Hepatocyte (in vitro differentiated cells): ENCODE data around the gene PACSIN3.

Experiments used
- EZH2 ChIP-seq: fragments of 200-600 bp; sonication (generic); IDR thresholded peaks from 2 replicates; pipeline ENCODE4 v1.6.1; 2016; ENCODE audit warnings: antibody characterized with exemption, mild to moderate bottlenecking, borderline replicate concordance
- TF ChIP-seq, protein P1 (sequence below): fragments of 200-600 bp; sonication (generic); IDR thresholded peaks from 2 replicates; pipeline ENCODE4 v1.5.1; 2016; ENCODE audit warnings: antibody characterized with exemption, mild to moderate bottlenecking; ENCODE audit not compliant: poor library complexity

DNA sequence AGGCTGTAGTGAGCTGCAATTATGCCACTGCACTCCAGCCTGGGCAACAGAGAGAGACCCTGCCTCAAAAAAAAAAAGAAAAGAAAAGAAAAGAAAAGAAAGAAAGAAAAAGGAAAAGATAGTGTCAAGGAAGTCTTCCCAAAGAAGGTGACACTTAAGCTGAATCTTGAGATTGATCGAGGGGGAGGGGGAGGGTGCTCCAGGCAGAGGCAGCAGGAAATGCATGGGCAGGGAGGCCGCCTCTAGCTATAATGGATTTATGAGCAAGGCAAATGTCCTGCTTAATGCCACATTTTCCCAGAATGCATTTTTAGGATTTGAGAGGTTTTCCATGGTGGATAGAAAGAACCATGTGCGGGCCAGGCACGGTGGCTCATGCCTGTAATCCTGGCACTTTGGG lies 14.8 kb upstream of the PACSIN3 start:
- TF ChIP-seq, protein P1, sequence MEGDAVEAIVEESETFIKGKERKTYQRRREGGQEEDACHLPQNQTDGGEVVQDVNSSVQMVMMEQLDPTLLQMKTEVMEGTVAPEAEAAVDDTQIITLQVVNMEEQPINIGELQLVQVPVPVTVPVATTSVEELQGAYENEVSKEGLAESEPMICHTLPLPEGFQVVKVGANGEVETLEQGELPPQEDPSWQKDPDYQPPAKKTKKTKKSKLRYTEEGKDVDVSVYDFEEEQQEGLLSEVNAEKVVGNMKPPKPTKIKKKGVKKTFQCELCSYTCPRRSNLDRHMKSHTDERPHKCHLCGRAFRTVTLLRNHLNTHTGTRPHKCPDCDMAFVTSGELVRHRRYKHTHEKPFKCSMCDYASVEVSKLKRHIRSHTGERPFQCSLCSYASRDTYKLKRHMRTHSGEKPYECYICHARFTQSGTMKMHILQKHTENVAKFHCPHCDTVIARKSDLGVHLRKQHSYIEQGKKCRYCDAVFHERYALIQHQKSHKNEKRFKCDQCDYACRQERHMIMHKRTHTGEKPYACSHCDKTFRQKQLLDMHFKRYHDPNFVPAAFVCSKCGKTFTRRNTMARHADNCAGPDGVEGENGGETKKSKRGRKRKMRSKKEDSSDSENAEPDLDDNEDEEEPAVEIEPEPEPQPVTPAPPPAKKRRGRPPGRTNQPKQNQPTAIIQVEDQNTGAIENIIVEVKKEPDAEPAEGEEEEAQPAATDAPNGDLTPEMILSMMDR: no peak
- no peak for TF ChIP-seq EZH2
